Muscle of leg (tissue), 11 donors: ENCODE results near the gene TBC1D9B. TPM values are rescaled to one million over a fixed set of nuclear protein-coding genes. Genes with fewer than 3 reads are reported as not detected.

Source experiments
- DNase-seq: peaks from one replicate; pipeline ENCODE4 v3.0.0; 2013
- H3K27ac ChIP-seq: one replicate; pipeline ENCODE4 v1.5.1; 2013; ENCODE audit warnings: mild to moderate bottlenecking, low read length, control low read depth
- H3K27me3 ChIP-seq: one replicate; pipeline ENCODE4 v1.6.1; 2013; ENCODE audit warnings: low read length; ENCODE audit not compliant: control insufficient read depth, insufficient read depth
- H3K36me3 ChIP-seq: one replicate; pipeline ENCODE4 v1.6.1; 2013; ENCODE audit warnings: low read length; ENCODE audit not compliant: control insufficient read depth, insufficient read depth
- H3K4me1 ChIP-seq: one replicate; pipeline ENCODE4 v1.6.1; 2013; ENCODE audit warnings: low read length; ENCODE audit not compliant: control insufficient read depth, insufficient read depth
- H3K4me3 ChIP-seq: one replicate; pipeline ENCODE4 v1.5.1; 2013; ENCODE audit warnings: low read length, control low read depth
- H3K9me3 ChIP-seq: replicated peaks from 2 replicates; pipeline ENCODE4 v1.6.1; 2013; ENCODE audit warnings: low read depth, low read length; ENCODE audit not compliant: control insufficient read depth
- WGBS: methylation state at CpG from one replicate; pipeline ENCODE4 v1.1.5; 2013; ENCODE audit warnings: missing lambda C conversion rate; ENCODE audit not compliant: insufficient coverage; 5-methylcytosine and 5-hydroxymethylcytosine counted together
- polyA plus RNA-seq, 8 donors: library from polyadenylated mRNA; unstranded; fragments of 120-200 nt; gene quantifications; one replicate each; pipeline versions ENCODE4 v1.2.1 to v1.2.3, GENCODE V29; 2013; ENCODE audit warnings: inconsistent platforms in 1 of 8, low replicate concordance in 1 of 8; ENCODE audit not compliant: insufficient read length in 8 of 8, insufficient read depth in 1 of 8
- total RNA-seq: library from RNA; stranded (reverse); fragments of 120-200 nt; gene quantifications from one replicate; pipeline ENCODE4 v1.2.4, GENCODE V29; 2013

Gene TBC1D9B
- total and polyA plus RNA-seq, 9 donors, result 20.1 to 71.7 (median 53.8) TPM

DNA sequence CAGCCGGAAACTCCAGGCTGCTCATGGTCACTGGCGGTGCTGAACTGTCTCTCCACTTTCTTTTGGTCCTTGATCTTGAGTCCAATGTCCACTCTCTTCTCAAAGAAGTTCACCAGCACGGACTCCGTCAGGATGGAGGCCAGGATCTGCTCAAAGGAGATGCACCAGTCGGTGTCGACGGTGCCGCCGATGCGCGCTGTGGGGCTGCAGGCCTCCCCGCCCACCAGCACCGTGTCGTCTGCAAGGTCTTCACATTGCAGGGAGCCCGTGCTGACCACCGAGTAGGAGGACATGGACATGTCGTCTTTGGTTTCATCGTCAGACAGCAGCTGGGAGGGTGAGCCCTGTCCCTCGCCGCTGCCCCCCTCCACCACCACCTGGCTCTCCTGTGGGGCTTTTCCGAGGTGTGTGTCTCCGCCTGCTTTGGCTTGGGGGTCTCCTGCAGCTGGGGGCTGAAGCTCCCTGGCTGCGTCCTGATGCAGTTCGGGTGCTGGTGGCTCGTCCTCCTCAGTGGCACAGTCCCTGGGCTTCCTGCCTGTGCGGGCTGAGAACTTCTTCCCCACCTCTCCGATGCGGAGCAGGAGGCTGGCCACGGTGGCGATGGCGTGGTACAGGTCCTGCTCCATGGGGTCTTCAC is 44.1 kb downstream of the TBC1D9B start:
- H3K9me3 ChIP-seq, result peaks cover 6% of the 10 kb centered on the region
- DNase-seq, result no peak
- H3K27me3 ChIP-seq, result no peaks in the 10 kb centered on the region
- WGBS, result 94% methylated on average over 30 of the region's 31 CpGs
- H3K36me3 ChIP-seq, result peaks cover 60% of the 10 kb centered on the region
- no peak overlapping the region for H3K27ac ChIP-seq
- peaks cover 8% of the 10 kb centered on the region for H3K4me1 ChIP-seq
- H3K4me3 ChIP-seq, result no peak overlapping the region

DNA sequence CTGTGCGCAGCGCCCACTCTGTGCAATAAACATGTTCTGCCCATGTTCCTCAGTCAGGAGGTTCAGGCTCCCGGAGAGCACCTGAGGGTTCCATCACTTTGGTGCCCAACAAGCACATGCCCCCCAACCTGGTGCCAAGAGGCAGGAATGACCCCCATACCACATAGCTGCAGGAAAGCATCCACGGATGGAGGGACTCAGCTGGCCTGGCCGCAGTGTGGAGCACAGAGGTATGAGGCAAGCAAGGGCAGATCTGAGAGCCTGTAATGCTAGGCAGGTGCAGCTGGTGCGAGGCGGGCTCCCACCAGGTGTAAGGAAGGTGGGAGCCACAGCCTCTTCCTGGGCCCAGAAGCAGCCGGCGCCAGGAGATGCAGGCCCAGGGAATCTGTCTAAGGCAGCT is 44.8 kb downstream of the TBC1D9B start:
- H3K36me3 ChIP-seq, result peaks cover 56% of the 10 kb centered on the region

DNA sequence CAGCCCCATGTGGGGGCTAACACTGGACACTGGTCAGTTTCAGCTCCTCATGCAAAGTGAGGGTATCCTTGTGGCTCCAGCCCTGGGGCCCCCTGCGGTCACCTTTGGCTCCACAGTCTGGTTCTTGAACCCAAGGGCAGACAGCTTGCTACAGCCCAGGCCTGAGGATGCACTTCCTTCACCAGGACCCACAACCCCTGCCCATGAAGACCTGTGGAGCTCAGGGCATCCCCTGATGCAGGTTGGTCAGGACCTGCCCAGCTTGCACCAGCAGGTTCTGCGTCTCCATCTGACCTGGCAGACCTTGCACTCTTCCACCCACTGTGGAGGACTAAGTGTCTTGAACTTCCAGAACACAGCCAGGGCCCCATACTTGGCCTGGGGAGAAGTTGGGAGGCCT is 45.4 kb downstream of the TBC1D9B start:
- H3K4me3 ChIP-seq, result no peak overlapping the region
- no peak overlapping the region for H3K27ac ChIP-seq
- peaks cover 6% of the 10 kb centered on the region for H3K9me3 ChIP-seq
- 100% methylated on average over 1 of the region's 2 CpGs for WGBS
- H3K4me1 ChIP-seq, result peaks cover 11% of the 10 kb centered on the region
- no peaks in the 10 kb centered on the region for H3K27me3 ChIP-seq
- no peak for DNase-seq
- H3K36me3 ChIP-seq, result peaks cover 50% of the 10 kb centered on the region

More for the DNA sequence above, 44.8 kb downstream of the TBC1D9B start:
- Histone ChIP-seq H3K27ac (no peak overlapping the region), H3K27me3 (no peaks in the 10 kb centered on the region), H3K9me3 (peaks cover 6% of the 10 kb centered on the region), H3K4me3 (no peak overlapping the region), H3K4me1 (peaks cover 11% of the 10 kb centered on the region)
- WGBS, result 89% methylated on average over 4 of the region's 9 CpGs
- no peak for DNase-seq

DNA sequence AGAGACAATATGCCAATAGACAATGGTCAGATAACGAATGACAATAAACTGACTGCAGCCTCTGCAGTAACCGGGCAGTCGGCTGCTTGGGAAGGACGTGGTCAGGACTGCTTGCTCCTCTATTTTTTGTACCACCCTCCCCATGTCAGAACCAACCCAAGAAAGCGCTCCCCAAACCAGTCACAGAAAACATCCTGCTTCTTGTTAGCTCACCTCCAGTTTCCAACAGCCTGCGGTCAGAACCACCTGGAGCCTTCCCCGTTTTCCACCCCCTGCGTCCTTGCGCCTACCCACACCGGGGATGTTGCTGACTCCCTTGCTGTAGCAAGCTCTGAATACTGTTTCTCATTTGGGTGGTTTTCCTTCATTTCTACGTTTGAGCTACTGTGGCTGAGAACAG is 47.4 kb downstream of the TBC1D9B start:
- no peak overlapping the region for H3K27ac ChIP-seq
- H3K9me3 ChIP-seq, result peaks cover 6% of the 10 kb centered on the region
- 60% methylated on average over 2 of the region's 11 CpGs for WGBS
- no peaks in the 10 kb centered on the region for H3K27me3 ChIP-seq
- peaks cover 11% of the 10 kb centered on the region for H3K4me1 ChIP-seq
- H3K4me3 ChIP-seq, result no peak overlapping the region
- peaks cover 34% of the 10 kb centered on the region for H3K36me3 ChIP-seq
- DNase-seq, result no peak

DNA sequence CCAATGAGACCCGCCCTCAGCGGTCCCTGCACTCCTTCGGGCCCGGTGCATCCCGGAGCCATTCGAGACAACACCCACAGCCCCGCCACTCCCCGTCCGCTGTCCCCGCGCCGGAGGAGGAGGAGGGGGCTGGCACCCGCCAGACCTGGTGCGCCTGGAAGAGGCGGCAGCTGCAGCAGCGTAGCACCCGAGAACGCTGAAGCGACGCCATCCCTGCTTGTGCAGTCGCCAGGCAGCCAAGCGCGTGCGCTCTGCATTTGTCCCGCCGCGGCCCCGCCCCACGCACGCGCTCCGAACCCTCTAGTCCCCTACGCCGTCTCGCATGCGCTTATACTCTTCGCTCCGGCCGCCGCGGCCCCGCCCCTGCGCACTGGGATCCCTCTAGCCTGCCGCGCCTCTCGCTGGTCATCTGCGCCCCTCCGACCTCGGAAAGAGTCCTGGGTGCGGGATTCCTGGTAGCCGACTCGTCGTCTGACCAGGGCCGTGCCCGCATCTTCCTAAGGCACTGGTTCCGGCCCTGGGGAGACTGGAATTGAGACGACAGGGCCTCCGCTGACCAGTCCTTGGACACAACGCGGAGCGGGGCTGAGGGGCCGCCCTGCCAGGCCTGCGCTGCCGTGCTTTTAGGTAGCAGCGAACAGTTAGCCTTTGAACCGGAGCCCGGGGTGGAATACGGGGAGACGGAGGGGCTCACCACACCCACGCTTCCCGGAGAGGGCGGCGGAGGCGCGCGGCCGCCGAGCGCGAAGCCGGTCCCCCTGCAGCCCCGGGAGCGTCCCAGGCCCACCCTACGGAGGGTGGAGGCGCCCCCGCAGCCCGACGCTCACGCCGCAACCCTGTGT is 48.9 kb downstream of the TBC1D9B start, which contains the start of gene MRNIP:
TSS of gene MRNIP (minus strand) at position 232 of the 842 bp plus-strand sequence. CDS start at position 211, 21 bp downstream.
- DNase-seq, result peak; percentile 99
- Histone ChIP-seq H3K4me3 (peak within 1 kb of the TSS; percentile 98), H3K9me3 (peaks cover 6% of the 10 kb centered on the region), H3K27ac (peak within 1 kb of the TSS; percentile 97), H3K36me3 (peaks cover 23% of the 10 kb centered on the region), H3K4me1 (peaks cover 11% of the 10 kb centered on the region), H3K27me3 (no peaks in the 10 kb centered on the region)
- under 1% methylated on average over 82 of the region's 90 CpGs for WGBS

DNA sequence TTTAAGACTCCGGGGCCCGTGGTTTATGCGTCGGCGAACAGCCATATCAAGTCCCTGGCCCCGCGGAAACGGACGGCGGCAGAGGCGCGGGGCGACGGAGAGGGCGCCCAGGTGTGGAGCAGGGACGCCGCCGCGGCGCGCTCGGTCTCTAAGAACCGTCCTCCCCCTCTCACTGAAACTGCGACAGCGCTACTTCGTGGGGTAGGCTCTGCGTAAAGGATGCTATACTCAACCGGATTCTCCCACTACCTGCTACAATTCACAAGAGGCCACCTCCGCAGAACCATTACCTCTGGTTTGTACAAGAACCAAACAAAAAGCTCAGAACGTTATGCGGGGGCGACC is 49.5 kb downstream of the TBC1D9B start:
- Histone ChIP-seq H3K4me1 (peaks cover 11% of the 10 kb centered on the region), H3K36me3 (peaks cover 17% of the 10 kb centered on the region), H3K27ac (peak overlapping the region; percentile 97), H3K27me3 (no peaks in the 10 kb centered on the region), H3K9me3 (peaks cover 6% of the 10 kb centered on the region), H3K4me3 (peak overlapping the region; percentile 98)
- 0% methylated on average over 19 of the region's 32 CpGs for WGBS
- no peak for DNase-seq

DNA sequence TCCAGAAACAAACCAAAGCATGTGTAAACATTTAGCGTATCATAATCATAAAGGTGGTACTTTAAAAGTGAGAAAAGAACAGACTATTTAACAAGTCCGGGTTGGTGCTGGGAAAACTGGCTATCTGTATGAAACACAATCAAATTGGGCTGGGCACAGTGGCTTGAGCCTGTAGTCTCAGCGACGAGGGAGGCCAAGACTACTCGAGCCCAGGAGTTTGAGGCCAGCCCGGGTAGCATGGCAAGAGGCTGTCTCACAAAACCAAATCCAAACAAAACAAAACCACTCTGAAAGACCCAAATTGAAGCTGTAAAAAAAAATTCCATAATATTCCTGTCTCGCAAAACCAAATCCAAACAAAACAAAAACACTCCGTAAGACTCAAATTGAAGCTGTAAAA is 53.3 kb downstream of the TBC1D9B start:
- Histone ChIP-seq H3K36me3 (peaks cover 26% of the 10 kb centered on the region), H3K27ac (no peak overlapping the region), H3K27me3 (no peaks in the 10 kb centered on the region), H3K9me3 (no peaks in the 10 kb centered on the region), H3K4me3 (no peak overlapping the region), H3K4me1 (peaks cover 4% of the 10 kb centered on the region)
- no peak for DNase-seq
- WGBS, result 89% methylated on average over 4 of the region's 8 CpGs

DNA sequence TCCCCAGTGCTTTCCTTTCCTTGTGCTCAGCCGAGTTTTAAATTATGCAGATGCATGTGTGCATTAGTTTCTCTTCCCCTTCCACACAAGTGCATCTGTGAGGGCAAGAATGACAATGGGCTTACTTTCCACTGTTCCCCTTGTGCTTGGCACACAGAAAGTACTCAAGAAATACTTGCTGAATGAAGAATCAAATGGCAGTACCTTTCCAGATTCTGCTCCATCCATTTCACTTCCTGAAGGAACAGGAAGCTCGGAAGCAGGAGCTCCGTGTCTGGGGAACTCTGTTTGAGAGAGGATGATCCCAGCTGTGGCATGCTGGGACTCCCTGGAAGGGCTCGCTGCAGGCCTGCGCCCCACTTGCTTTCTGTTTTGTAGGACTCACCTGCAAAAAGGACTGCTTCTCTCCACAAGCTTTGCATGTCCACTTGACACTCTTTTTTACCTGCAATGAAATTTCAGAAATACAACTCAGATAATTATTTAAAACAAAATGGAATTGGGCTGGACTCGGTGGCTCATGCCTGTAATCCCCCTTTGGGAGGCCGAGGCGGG is 54.6 kb downstream of the TBC1D9B start:
- Histone ChIP-seq H3K36me3 (peaks cover 33% of the 10 kb centered on the region), H3K4me1 (peaks cover 2% of the 10 kb centered on the region), H3K27me3 (no peaks in the 10 kb centered on the region), H3K4me3 (no peak overlapping the region), H3K27ac (no peak overlapping the region), H3K9me3 (no peaks in the 10 kb centered on the region)
- WGBS, result 80% methylated on average over 1 of the region's 8 CpGs
- peak; percentile 53 for DNase-seq

DNA sequence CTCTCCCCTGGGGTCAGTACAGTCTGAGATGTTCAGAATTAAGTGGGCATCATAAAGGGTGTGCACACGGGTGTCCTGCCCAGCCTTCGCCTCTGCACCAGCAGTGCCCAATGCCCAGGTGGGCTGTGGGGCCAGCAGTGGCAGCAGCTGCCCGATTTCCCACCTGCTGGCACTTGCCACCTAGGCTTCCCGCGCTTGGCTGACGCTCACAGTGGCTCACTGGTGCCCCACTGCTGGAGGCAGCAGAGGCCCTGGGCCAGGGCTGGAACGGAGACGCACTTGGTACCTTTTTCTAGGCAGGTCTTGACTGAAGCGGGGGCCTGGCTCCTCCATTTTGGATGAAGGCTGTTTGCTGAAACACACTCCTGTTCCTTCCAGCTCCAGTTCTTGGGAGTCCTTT is 66.1 kb downstream of the TBC1D9B start:
- H3K4me1 ChIP-seq, result no peaks in the 10 kb centered on the region
- H3K4me3 ChIP-seq, result no peak overlapping the region
- DNase-seq, result no peak
- peaks cover 4% of the 10 kb centered on the region for H3K9me3 ChIP-seq
- no peak overlapping the region for H3K27ac ChIP-seq
- H3K27me3 ChIP-seq, result no peaks in the 10 kb centered on the region
- WGBS, result 92% methylated on average over 5 of the region's 9 CpGs
- H3K36me3 ChIP-seq, result peaks cover 74% of the 10 kb centered on the region

DNA sequence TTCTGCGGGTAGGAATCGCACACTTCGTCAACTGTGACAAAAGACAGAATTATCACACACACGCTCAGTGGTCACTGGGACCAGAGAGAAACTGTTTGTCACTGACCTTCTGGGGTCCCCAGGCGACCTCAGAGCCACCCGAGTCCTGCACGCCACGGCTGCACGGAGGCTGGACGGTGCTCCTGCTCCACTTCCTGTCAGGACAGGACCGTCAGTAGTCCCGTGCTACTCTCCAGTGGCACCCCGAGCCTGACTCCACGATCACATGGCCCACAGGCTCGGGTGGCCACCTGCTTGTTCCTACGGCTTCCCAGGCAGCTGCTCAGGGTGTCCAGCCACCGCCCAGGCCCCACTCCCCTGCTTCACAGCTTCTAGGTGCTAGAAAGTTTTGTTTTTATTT is 66.9 kb downstream of the TBC1D9B start:
- Histone ChIP-seq H3K4me3 (no peak overlapping the region), H3K9me3 (peaks cover 1% of the 10 kb centered on the region), H3K27ac (no peak overlapping the region), H3K4me1 (no peaks in the 10 kb centered on the region), H3K27me3 (no peaks in the 10 kb centered on the region), H3K36me3 (peaks cover 74% of the 10 kb centered on the region)
- DNase-seq, result no peak
- 82% methylated on average over 15 of the region's 17 CpGs for WGBS
